Breast epithelium (tissue), 3 donors: ENCODE measurements around the gene CBL.
"Not testable (repeated sequence)": the region's sequence is repeated elsewhere in the genome, so short reads cannot be mapped to it uniquely, and the experiment has no call there.

Experiments
- CTCF ChIP-seq, 3 donors: fragments of 450-650 bp; IDR thresholded peaks; one replicate each; pipeline ENCODE4 v1.5.1; 2016 to 2017; ENCODE audit warnings: antibody characterized with exemption in 3 of 3, mild to moderate bottlenecking in 3 of 3, moderate library complexity in 3 of 3
- POLR2AphosphoS5 ChIP-seq, 3 donors: sonication (generic); formaldehyde crosslinking; IDR thresholded peaks; one replicate each; pipeline ENCODE4 v1.6.1; 2017; ENCODE audit warnings: antibody characterized with exemption in 3 of 3

GRCh38 chr11:119191265-119191664 is 14.9 kb upstream of the CBL start:
- TF ChIP-seq CTCF, POLR2AphosphoS5 (IDR thresholded peaks at IDR 0.05): not testable (repeated sequence)
